GM18520 (cell line): ENCODE data around the gene IL2RA.
"Not testable (repeated sequence)": the region's sequence is repeated elsewhere in the genome, so short reads cannot be mapped to it uniquely, and the experiment has no call there.

Source experiments
- ATAC-seq: cut with Tn5 transposase; IDR thresholded peaks from one replicate; pipeline ENCODE4 v1.9.1; 2021; ENCODE audit not compliant: unreplicated experiment

The IL2RA gene

GRCh38 chr10:6044060-6044459 lies 18.1 kb downstream of the IL2RA start:
- no peak for ATAC-seq

GRCh38 chr10:6043377-6043776 lies 18.8 kb downstream of the IL2RA start:
- not testable (repeated sequence) for ATAC-seq

GRCh38 chr10:6040205-6040604 lies 22.0 kb downstream of the IL2RA start:
- ATAC-seq, result no peak

GRCh38 chr10:6039711-6040110 lies 22.5 kb downstream of the IL2RA start:
- ATAC-seq, result no peak

GRCh38 chr10:6038071-6038631 lies 24.0 kb downstream of the IL2RA start:
- no peak for ATAC-seq

- ATAC-seq, result no peak
Measured at GRCh38 chr10:6037422-6037821, 24.7 kb downstream of the IL2RA start.

DNA sequence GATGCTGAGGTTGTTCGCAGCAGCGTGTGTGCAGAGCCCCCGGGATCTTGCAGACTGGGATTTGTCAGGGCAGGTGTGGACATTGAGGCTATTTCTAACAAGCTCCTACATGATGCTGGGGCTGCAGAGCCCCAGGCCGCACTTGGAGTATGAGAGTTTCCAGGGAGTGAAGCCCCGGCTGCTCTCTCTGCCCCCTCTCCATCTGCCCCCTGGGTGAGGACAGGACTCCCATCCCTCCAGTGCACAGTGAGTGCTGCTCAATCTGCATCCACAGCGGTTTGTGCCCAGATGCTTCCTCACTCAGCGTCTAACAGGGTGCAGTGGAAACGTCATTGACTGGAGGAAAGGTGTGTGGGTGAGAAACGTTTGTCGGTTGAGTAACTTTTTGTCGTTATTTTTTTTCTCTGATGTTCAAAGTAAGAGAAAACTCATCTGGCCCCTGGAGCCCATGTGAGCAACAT lies 25.3 kb downstream of the IL2RA start:
- no peak for ATAC-seq

DNA sequence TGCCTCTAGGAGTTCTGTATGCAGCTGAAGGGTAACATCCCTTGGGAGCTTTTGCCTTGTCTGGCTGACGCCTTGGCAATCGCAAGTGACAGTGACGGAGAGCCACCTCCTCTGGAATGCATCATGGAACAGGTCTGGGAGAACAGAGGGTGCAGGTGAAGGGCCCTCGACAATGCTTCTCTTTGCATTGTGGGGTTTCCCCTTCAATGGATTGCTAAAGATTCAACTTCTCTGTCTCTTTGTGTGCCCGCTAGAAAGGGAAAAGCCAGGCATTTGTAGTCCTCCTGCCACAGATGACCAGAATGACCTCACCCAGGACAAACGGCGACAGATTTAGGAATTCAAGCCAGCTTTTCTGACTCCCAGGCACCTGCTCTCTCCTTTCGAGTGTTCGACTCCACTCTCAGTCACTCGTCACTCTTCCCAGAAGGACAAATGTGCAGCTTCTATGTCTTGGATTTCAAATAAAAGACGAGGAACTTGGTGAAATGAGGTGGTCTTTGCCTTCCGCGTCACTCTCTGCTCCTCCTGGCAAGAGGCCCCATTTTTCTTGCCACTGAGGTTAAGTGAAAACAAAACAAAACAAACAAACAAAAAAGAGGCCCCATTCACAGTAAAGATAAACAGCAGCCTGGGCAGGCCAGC lies 26.1 kb downstream of the IL2RA start:
- no peak for ATAC-seq

- ATAC-seq, result no peak
Measured at GRCh38 chr10:6035101-6035834, 26.9 kb downstream of the IL2RA start.

GRCh38 chr10:6034371-6034770 lies 27.8 kb downstream of the IL2RA start:
- ATAC-seq, result no peak

- ATAC-seq, result no peak
Measured at GRCh38 chr10:6033954-6034353, 28.2 kb downstream of the IL2RA start.

GRCh38 chr10:6030940-6031339 lies 31.2 kb downstream of the IL2RA start:
- no peak for ATAC-seq

GRCh38 chr10:6030217-6030616 lies 31.9 kb downstream of the IL2RA start:
- no peak for ATAC-seq

DNA sequence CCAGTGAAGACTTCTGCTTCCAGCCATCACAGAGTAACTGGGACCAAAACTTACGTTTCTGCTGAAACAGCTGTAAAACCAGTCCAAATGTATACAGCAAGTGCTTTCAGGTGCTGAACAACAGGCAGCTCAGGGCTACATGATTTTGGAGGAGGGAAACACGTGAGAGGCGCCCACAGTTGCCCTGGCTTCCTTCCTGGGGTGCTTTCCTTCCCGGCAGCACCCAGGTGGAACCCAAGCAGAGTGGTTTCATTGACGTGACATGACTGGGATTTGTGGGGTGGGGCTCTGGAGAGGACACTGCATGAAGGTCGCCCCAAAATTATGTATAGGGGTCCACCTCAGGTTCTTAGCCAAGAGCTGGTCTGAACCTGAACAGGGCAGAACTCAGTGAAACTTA lies 34.2 kb downstream of the IL2RA start:
- no peak for ATAC-seq

- no peak for ATAC-seq
Measured at GRCh38 chr10:6025683-6026255, 36.4 kb downstream of the IL2RA start.

DNA sequence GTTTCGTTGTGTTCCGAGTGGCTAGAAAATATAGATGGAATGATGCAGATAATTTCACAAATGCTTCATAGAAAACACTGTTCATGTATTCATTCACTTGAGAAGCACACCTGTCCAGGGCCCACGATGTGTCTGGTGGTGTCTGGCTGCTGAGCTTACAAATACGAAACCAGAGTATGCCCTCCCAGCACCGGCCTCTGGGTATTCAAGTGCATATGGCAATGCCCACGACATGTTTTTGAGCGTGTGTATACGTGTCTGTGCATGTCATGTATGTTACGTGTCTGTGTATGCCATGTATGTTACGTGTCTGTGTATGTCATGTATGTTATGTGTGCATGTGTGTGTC lies 37.9 kb downstream of the IL2RA start:
- ATAC-seq, result no peak

GRCh38 chr10:6023661-6024333 lies 38.4 kb downstream of the IL2RA start:
- ATAC-seq, result no peak

- ATAC-seq, result no peak
Measured at GRCh38 chr10:6022660-6023059, 39.5 kb downstream of the IL2RA start.

- ATAC-seq, result no peak
Measured at GRCh38 chr10:6020826-6021225, 41.3 kb downstream of the IL2RA start.

DNA sequence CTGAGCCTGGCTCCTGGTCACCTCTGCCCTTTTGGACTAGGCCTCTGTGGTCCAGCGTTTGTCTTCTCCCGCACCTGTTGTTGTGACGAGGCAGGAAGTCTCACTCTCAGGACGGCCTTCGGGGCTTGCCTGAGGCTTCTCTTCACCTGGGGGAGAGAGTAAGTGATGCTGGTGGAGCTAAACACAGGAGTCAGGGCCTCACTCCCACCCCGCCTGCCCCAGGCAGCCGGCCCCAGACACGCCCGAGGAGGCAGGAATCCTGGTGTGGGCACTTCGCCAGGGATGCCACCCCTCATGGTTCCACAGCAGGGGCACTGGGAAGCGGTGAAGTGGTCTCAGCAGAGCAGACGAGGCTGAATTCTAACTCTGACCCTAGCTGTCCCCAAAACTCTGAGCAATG lies 42.4 kb downstream of the IL2RA start:
- ATAC-seq, result no peak

GRCh38 chr10:6019010-6019782 lies 43.0 kb downstream of the IL2RA start:
- ATAC-seq, result no peak
